OCI-LY1 (cell line): ENCODE data around the gene SMIM1.

Experiments used
- H2AFZ ChIP-seq: fragments of 200-600 bp; sonication (generic), shearing (Covaris generic); 2 replicates; pipeline ENCODE4 v1.6.0; 2014; ENCODE audit warnings: antibody characterized with exemption, mild to moderate bottlenecking, low read length
- H3F3A ChIP-seq: fragments of 200-600 bp; sonication (generic), shearing (Covaris generic); 2 replicates; pipeline ENCODE4 v1.6.0; 2014; ENCODE audit warnings: mild to moderate bottlenecking, antibody characterized with exemption, low read length, moderate library complexity; ENCODE audit not compliant: insufficient read depth
- H3K27ac ChIP-seq: fragments of 200-600 bp; sonication (generic); 2 replicates; pipeline ENCODE4 v1.5.1; 2014; ENCODE audit warnings: low read length, mixed run types, mild to moderate bottlenecking, low read depth; ENCODE audit not compliant: poor library complexity, severe bottlenecking
- H3K27me3 ChIP-seq: fragments of 200-600 bp; sonication (generic); 2 replicates; pipeline ENCODE4 v1.6.0; 2014; ENCODE audit warnings: antibody characterized with exemption, mild to moderate bottlenecking, low read length, moderate library complexity; ENCODE audit not compliant: insufficient read depth
- H3K36me3 ChIP-seq: fragments of 200-600 bp; sonication (generic); 2 replicates; pipeline ENCODE4 v1.6.1; 2014; ENCODE audit warnings: mild to moderate bottlenecking, antibody characterized with exemption, low read length, moderate library complexity, mixed read lengths; ENCODE audit not compliant: insufficient read depth
- H3K4me1 ChIP-seq: fragments of 200-600 bp; sonication (generic); 2 replicates; pipeline ENCODE4 v1.5.1; 2014; ENCODE audit warnings: mild to moderate bottlenecking, low read length, moderate library complexity; ENCODE audit not compliant: insufficient read depth, severe bottlenecking
- H3K4me2 ChIP-seq: fragments of 200-600 bp; sonication (generic), shearing (Covaris generic); 2 replicates; pipeline ENCODE4 v1.6.1; 2014; ENCODE audit warnings: low read length
- H3K4me3 ChIP-seq: fragments of 200-600 bp; sonication (generic); 2 replicates; pipeline ENCODE4 v1.5.1; 2014; ENCODE audit warnings: low read length, low read depth, mild to moderate bottlenecking, mixed read lengths; ENCODE audit not compliant: poor library complexity, severe bottlenecking
- H3K79me2 ChIP-seq: fragments of 200-600 bp; shearing (Covaris generic); 2 replicates; pipeline ENCODE4 v1.6.1; 2016; ENCODE audit warnings: mixed run types, low read length, mixed read lengths; ENCODE audit not compliant: insufficient read depth
- H3K9ac ChIP-seq: fragments of 200-600 bp; sonication (generic), shearing (Covaris generic); 2 replicates; pipeline ENCODE4 v1.6.1; 2014; ENCODE audit warnings: mild to moderate bottlenecking, low read length, mixed read lengths
- H3K9me2 ChIP-seq: fragments of 200-600 bp; sonication (generic), shearing (Covaris generic); 2 replicates; pipeline ENCODE4 v1.6.1; 2014; ENCODE audit warnings: low read depth, mild to moderate bottlenecking, low read length, mixed read lengths
- H3K9me3 ChIP-seq: fragments of 200-600 bp; shearing (Covaris generic); 2 replicates; pipeline ENCODE4 v1.6.1; 2014; ENCODE audit warnings: low read length, mixed read lengths
- H4K20me1 ChIP-seq: fragments of 200-600 bp; sonication (generic), shearing (Covaris generic); 2 replicates; pipeline ENCODE4 v1.6.0; 2016; ENCODE audit warnings: mild to moderate bottlenecking, low read length; ENCODE audit not compliant: insufficient read depth
- CTCF ChIP-seq: fragments of 200-600 bp; sonication (generic), shearing (Covaris generic); IDR thresholded peaks from 2 replicates; pipeline ENCODE4 v1.5.1; 2017; ENCODE audit warnings: mild to moderate bottlenecking, antibody characterized with exemption, low read length, moderate library complexity, mixed read lengths
- EZH2 ChIP-seq: fragments of 200-600 bp; sonication (generic), shearing (Covaris generic); IDR thresholded peaks from 2 replicates; pipeline ENCODE4 v1.8.0; 2017; ENCODE audit warnings: borderline replicate concordance, mixed run types, mild to moderate bottlenecking, antibody characterized with exemption, low read length, moderate library complexity, mixed read lengths

The SMIM1 gene

GRCh38 chr1:3746389-3746829 is 26.1 kb upstream of the SMIM1 start:
- Histone ChIP-seq H3K36me3 (peaks cover 16% of the 10 kb centered on the region; the same call in 1 of the 2 replicates), H3K27ac (no peak overlapping the region), H3K79me2 (no peaks in the 10 kb centered on the region), H2AFZ (no peak overlapping the region), H3F3A (no peaks in the 10 kb centered on the region), H3K4me2 (peak overlapping the region; percentile 91), H4K20me1 (no peaks in the 10 kb centered on the region), H3K9me3 (no peaks in the 10 kb centered on the region), H3K27me3 (no peaks in the 10 kb centered on the region), H3K9ac (peak overlapping the region; percentile 82), H3K4me3 (peak overlapping the region; percentile 94), H3K4me1 (peaks cover 31% of the 10 kb centered on the region), H3K9me2 (no peaks in the 10 kb centered on the region)
- TF ChIP-seq EZH2 (no peak), CTCF (no peak)

- Histone ChIP-seq H2AFZ (no peak overlapping the region), H3F3A (no peaks in the 10 kb centered on the region), H3K4me3 (peak overlapping the region; percentile 94)
Observed at GRCh38 chr1:3746830-3747521, 25.6 kb upstream of the SMIM1 start.

GRCh38 chr1:3747522-3747848 is 25.1 kb upstream of the SMIM1 start:
- Histone ChIP-seq H3K36me3 (peaks cover 5% of the 10 kb centered on the region; the same call in 1 of the 2 replicates), H3K4me3 (peak overlapping the region; percentile 94), H3K9me3 (no peaks in the 10 kb centered on the region), H3K27me3 (no peaks in the 10 kb centered on the region), H3K79me2 (no peaks in the 10 kb centered on the region), H4K20me1 (no peaks in the 10 kb centered on the region), H2AFZ (no peak overlapping the region), H3K9me2 (no peaks in the 10 kb centered on the region), H3K9ac (peak overlapping the region; percentile 82; the same call in 1 of the 2 replicates), H3F3A (no peaks in the 10 kb centered on the region), H3K4me1 (peaks cover 31% of the 10 kb centered on the region), H3K4me2 (peak overlapping the region; percentile 91), H3K27ac (no peak overlapping the region)
- no peak for TF ChIP-seq EZH2

More at GRCh38 chr1:3746830-3747521, 25.6 kb upstream of the SMIM1 start:
- Histone ChIP-seq H4K20me1 (no peaks in the 10 kb centered on the region), H3K9me2 (no peaks in the 10 kb centered on the region), H3K4me1 (peaks cover 31% of the 10 kb centered on the region), H3K9me3 (no peaks in the 10 kb centered on the region), H3K27me3 (no peaks in the 10 kb centered on the region), H3K36me3 (peaks cover 10% of the 10 kb centered on the region; the same call in 1 of the 2 replicates), H3K4me2 (peak overlapping the region; percentile 91), H3K27ac (no peak overlapping the region), H3K79me2 (no peaks in the 10 kb centered on the region), H3K9ac (peak overlapping the region; percentile 82)
- TF ChIP-seq CTCF = no peak
- TF ChIP-seq EZH2 = no peak
